Trophoblast cell (in vitro differentiated cells and primary cell): Measurements from ENCODE around the gene LDLRAP1.
A peak's percentile ranks its signal among the peaks of the same experiment; 100 is the strongest.

Source experiments
- DNase-seq, 2 donors: peaks; one replicate each; pipeline ENCODE4 v3.0.0-alpha.2; 2016
- H2AFZ ChIP-seq: 2 replicates; pipeline ENCODE4 v1.6.1; 2013; ENCODE audit warnings: low read length, moderate library complexity, mild to moderate bottlenecking; ENCODE audit not compliant: insufficient read depth, poor library complexity
- H2AK5ac ChIP-seq: 2 replicates; pipeline ENCODE4 v1.6.1; 2013; ENCODE audit warnings: mild to moderate bottlenecking, low read length
- H2BK120ac ChIP-seq: 2 replicates; pipeline ENCODE4 v1.6.1; 2013; ENCODE audit warnings: low read length, mild to moderate bottlenecking, moderate library complexity; ENCODE audit not compliant: insufficient read depth, poor library complexity
- H2BK12ac ChIP-seq: 2 replicates; pipeline ENCODE4 v1.6.1; 2013; ENCODE audit warnings: mild to moderate bottlenecking, low read length, moderate library complexity
- H2BK5ac ChIP-seq: 2 replicates; pipeline ENCODE4 v1.6.1; 2013; ENCODE audit warnings: low read length, low read depth, moderate library complexity, mild to moderate bottlenecking; ENCODE audit not compliant: poor library complexity
- H3K14ac ChIP-seq: 2 replicates; pipeline ENCODE4 v1.6.1; 2013; ENCODE audit warnings: mild to moderate bottlenecking, low read length
- H3K18ac ChIP-seq: 2 replicates; pipeline ENCODE4 v1.6.1; 2013; ENCODE audit warnings: mild to moderate bottlenecking, low read length
- H3K23ac ChIP-seq: 2 replicates; pipeline ENCODE4 v1.6.1; 2013; ENCODE audit warnings: low read length
- H3K27ac ChIP-seq: 2 replicates; pipeline ENCODE4 v1.5.1; 2013; ENCODE audit warnings: low read depth, mild to moderate bottlenecking, inconsistent platforms, low read length, moderate library complexity
- H3K27me3 ChIP-seq: 2 replicates; pipeline ENCODE4 v1.6.1; 2013; ENCODE audit warnings: inconsistent platforms, mild to moderate bottlenecking, low read length, moderate library complexity; ENCODE audit not compliant: insufficient read depth
- H3K36me3 ChIP-seq, 2 experiments: 1 replicate in 1 of 2; 2 replicates in 1 of 2; pipeline ENCODE4 v1.6.1; 2013; ENCODE audit warnings: low read length in 2 of 2, mild to moderate bottlenecking in 2 of 2, moderate library complexity in 1 of 2; ENCODE audit not compliant: insufficient read depth in 2 of 2, control insufficient read depth in 1 of 2
- H3K4ac ChIP-seq: 2 replicates; pipeline ENCODE4 v1.6.1; 2013; ENCODE audit warnings: low read depth, mild to moderate bottlenecking, low read length, moderate library complexity
- H3K4me1 ChIP-seq, 2 experiments: 1 replicate in 1 of 2; 2 replicates in 1 of 2; pipeline ENCODE4 v1.6.1; 2013; ENCODE audit warnings: low read length in 2 of 2, mild to moderate bottlenecking in 2 of 2, moderate library complexity in 1 of 2; ENCODE audit not compliant: insufficient read depth in 2 of 2, control insufficient read depth in 1 of 2
- H3K4me2 ChIP-seq: 2 replicates; pipeline ENCODE4 v1.6.1; 2013; ENCODE audit warnings: inconsistent platforms, mild to moderate bottlenecking, low read length, moderate library complexity
- H3K4me3 ChIP-seq: 2 replicates; pipeline ENCODE4 v1.5.1; 2013; ENCODE audit warnings: mild to moderate bottlenecking, low read depth, low read length, inconsistent platforms
- H3K79me1 ChIP-seq: one replicate; pipeline ENCODE4 v1.6.1; 2013; ENCODE audit warnings: low read length
- H3K79me2 ChIP-seq: 2 replicates; pipeline ENCODE4 v1.6.1; 2013; ENCODE audit warnings: low read length, mild to moderate bottlenecking; ENCODE audit not compliant: control insufficient read depth, insufficient read depth, poor library complexity
- H3K9ac ChIP-seq: 2 replicates; pipeline ENCODE4 v1.6.1; 2013; ENCODE audit warnings: mild to moderate bottlenecking, low read length
- H3K9me3 ChIP-seq: 2 replicates; pipeline ENCODE4 v1.6.1; 2013; ENCODE audit warnings: low read depth, mild to moderate bottlenecking, control low read depth, inconsistent platforms, low read length; ENCODE audit not compliant: insufficient read depth
- H4K12ac ChIP-seq: 2 replicates; pipeline ENCODE4 v1.6.1; 2013; ENCODE audit warnings: low read depth, mild to moderate bottlenecking, low read length, moderate library complexity
- H4K8ac ChIP-seq: 2 replicates; pipeline ENCODE4 v1.6.1; 2013; ENCODE audit warnings: low read depth, mild to moderate bottlenecking, low read length, moderate library complexity
- H4K91ac ChIP-seq: one replicate; pipeline ENCODE4 v1.6.1; 2013; ENCODE audit warnings: low read depth, mild to moderate bottlenecking, low read length, moderate library complexity
- WGBS: extraction: QIAGEN DNeasy Blood & Tissue Kit; methylation state at CpG from one replicate; pipeline ENCODE4 v1.1.7; 2013; ENCODE audit warnings: missing lambda C conversion rate; ENCODE audit not compliant: insufficient read length, insufficient coverage; ENCODE audit errors: extremely low coverage; 5-methylcytosine and 5-hydroxymethylcytosine counted together

Gene LDLRAP1

GRCh38 chr1:25566176-25566729 lies 22.8 kb downstream of the LDLRAP1 start:
- Histone ChIP-seq H3K4me2 (no peak overlapping the region), H4K8ac (no peak overlapping the region), H2AK5ac (no peak overlapping the region), H3K27me3 (no peaks in the 10 kb centered on the region), H3K79me1 (peaks cover 5% of the 10 kb centered on the region), H2BK12ac (peak overlapping the region; percentile 15), H3K14ac (no peak overlapping the region), H3K23ac (no peak overlapping the region), H3K4me3 (no peak overlapping the region), H3K4me1 (peaks cover 17 to 26% of the 10 kb centered on the region in 2 experiments), H2BK5ac (no peak overlapping the region), H3K27ac (no peak overlapping the region), H4K91ac (no peak overlapping the region), H3K9me3 (peaks cover 3% of the 10 kb centered on the region), H3K36me3 (no peaks in the 10 kb centered on the region), H3K9ac (no peak overlapping the region), H4K12ac (no peak overlapping the region), H2BK120ac (no peak overlapping the region), H3K18ac (no peak overlapping the region), H3K79me2 (no peaks in the 10 kb centered on the region), H2AFZ (no peak overlapping the region), H3K4ac (no peak overlapping the region)
- no peak for DNase-seq
- WGBS = no CpG with 5 or more reads among the region's 9 CpGs

DNA sequence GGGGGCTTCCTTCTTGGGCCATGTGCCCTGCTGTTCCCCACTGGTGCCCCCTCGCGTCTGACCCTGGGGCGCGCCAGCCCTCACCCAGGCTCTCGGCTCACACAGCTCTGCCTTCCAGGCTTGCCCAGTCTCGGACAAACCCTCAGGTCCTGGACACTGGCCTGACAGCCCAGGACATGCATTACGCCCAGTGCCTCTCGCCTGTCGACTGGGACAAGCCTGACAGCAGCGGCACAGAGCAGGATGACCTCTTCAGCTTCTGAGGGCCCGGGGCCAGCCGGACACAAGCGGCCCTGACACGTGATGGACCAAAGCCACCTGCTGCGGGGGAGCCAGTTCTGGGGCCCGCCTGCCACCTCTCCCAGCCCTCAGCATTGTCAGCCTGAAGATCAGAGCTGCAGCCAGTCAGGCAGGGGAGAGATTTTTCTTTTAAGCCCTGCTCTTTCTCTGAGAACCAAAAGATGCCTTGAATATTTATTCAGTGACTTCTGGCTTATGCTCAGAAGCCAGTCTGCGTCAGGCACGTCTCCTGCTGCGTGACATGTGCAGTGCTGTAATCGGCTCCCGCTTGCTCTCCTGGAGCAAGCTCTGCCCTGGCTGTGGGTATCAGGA lies 23.4 kb downstream of the LDLRAP1 start:
- H4K12ac ChIP-seq = no peak overlapping the region
- H3K27me3 ChIP-seq = no peaks in the 10 kb centered on the region
- H3K4me1 ChIP-seq = peaks cover 17 to 26% of the 10 kb centered on the region in 2 experiments
- H2BK5ac ChIP-seq = no peak overlapping the region
- no peak overlapping the region for H2BK120ac ChIP-seq
- no peak overlapping the region for H3K4ac ChIP-seq
- H2AK5ac ChIP-seq = no peak overlapping the region
- H3K79me2 ChIP-seq = no peaks in the 10 kb centered on the region
- peak overlapping the region; percentile 8 for H3K18ac ChIP-seq
- DNase-seq = peak; percentile 87 to 89
- no peak overlapping the region for H3K4me3 ChIP-seq
- no peak overlapping the region for H3K23ac ChIP-seq
- H3K14ac ChIP-seq = peak overlapping the region; percentile 16
- peaks cover 3% of the 10 kb centered on the region for H3K9me3 ChIP-seq
- H2BK12ac ChIP-seq = peak overlapping the region; percentile 15
- no peak overlapping the region for H4K91ac ChIP-seq
- H3K4me2 ChIP-seq = no peak overlapping the region
- H3K27ac ChIP-seq = no peak overlapping the region
- no peak overlapping the region for H3K9ac ChIP-seq
- H3K36me3 ChIP-seq = no peaks in the 10 kb centered on the region
- peaks cover 5% of the 10 kb centered on the region for H3K79me1 ChIP-seq
- no peak overlapping the region for H2AFZ ChIP-seq
- H4K8ac ChIP-seq = no peak overlapping the region
- WGBS = no CpG with 5 or more reads among the region's 21 CpGs

DNA sequence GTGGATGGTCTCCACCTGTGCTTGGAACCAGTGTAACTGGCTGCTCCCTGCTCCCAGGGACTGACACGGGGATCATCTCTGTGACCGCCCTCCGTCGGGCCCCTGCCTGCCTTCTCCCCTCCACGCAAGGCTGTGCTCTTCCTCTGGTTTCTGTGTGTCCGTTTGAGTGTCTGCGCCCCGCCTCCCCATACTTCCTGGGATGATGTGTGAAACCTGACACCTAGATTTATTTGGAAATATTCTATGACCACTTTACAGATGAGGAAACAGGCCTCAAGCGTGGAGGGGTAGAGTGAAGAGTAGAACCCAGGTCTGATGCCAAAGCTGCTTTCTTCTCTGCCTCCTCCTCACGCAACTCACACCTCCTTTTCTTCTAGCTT lies 24.3 kb downstream of the LDLRAP1 start:
- H2BK5ac ChIP-seq = no peak overlapping the region
- no peak overlapping the region for H3K4ac ChIP-seq
- H3K4me3 ChIP-seq = no peak overlapping the region
- no CpG with 5 or more reads among the region's 10 CpGs for WGBS
- no peaks in the 10 kb centered on the region for H3K79me2 ChIP-seq
- peak overlapping the region; percentile 2 for H4K91ac ChIP-seq
- H3K36me3 ChIP-seq = no peaks in the 10 kb centered on the region
- no peaks in the 10 kb centered on the region for H3K27me3 ChIP-seq
- H3K23ac ChIP-seq = no peak overlapping the region
- no peak overlapping the region for H2AK5ac ChIP-seq
- no peak overlapping the region for H4K12ac ChIP-seq
- H3K79me1 ChIP-seq = peaks cover 5% of the 10 kb centered on the region
- no peak overlapping the region for H2BK120ac ChIP-seq
- H3K9me3 ChIP-seq = peaks cover 3% of the 10 kb centered on the region
- H3K14ac ChIP-seq = no peak overlapping the region
- no peak overlapping the region for H3K27ac ChIP-seq
- no peak for DNase-seq
- no peak overlapping the region for H3K18ac ChIP-seq
- no peak overlapping the region for H2BK12ac ChIP-seq
- peaks cover 17 to 26% of the 10 kb centered on the region in 2 experiments for H3K4me1 ChIP-seq
- no peak overlapping the region for H4K8ac ChIP-seq
- no peak overlapping the region for H3K4me2 ChIP-seq
- no peak overlapping the region for H2AFZ ChIP-seq
- no peak overlapping the region for H3K9ac ChIP-seq

GRCh38 chr1:25568090-25568833 lies 24.9 kb downstream of the LDLRAP1 start:
- peaks cover 20 to 29% of the 10 kb centered on the region in 2 experiments for H3K4me1 ChIP-seq
- no peak overlapping the region for H2AFZ ChIP-seq
- H3K18ac ChIP-seq = no peak overlapping the region
- H3K4ac ChIP-seq = no peak overlapping the region
- peak; percentile 51 to 59 for DNase-seq
- no peak overlapping the region for H3K9ac ChIP-seq
- no peak overlapping the region for H2BK5ac ChIP-seq
- peaks cover 6% of the 10 kb centered on the region for H3K79me1 ChIP-seq
- H3K79me2 ChIP-seq = no peaks in the 10 kb centered on the region
- H3K9me3 ChIP-seq = peaks cover 3% of the 10 kb centered on the region
- H3K4me2 ChIP-seq = no peak overlapping the region
- no peaks in the 10 kb centered on the region for H3K27me3 ChIP-seq
- no peak overlapping the region for H2AK5ac ChIP-seq
- H4K91ac ChIP-seq = peak overlapping the region; percentile 20
- no peak overlapping the region for H4K12ac ChIP-seq
- H2BK12ac ChIP-seq = no peak overlapping the region
- peak overlapping the region; percentile 15 for H3K27ac ChIP-seq
- H3K36me3 ChIP-seq = no peaks in the 10 kb centered on the region
- no CpG with 5 or more reads among the region's 21 CpGs for WGBS
- H2BK120ac ChIP-seq = no peak overlapping the region
- no peak overlapping the region for H3K4me3 ChIP-seq
- H3K14ac ChIP-seq = no peak overlapping the region
- no peak overlapping the region for H3K23ac ChIP-seq
- no peak overlapping the region for H4K8ac ChIP-seq
